ENCODE data around the gene MTA2. TPM values are rescaled to one million over a fixed set of nuclear protein-coding genes. Genes with fewer than 3 reads are reported as not detected.

Gene MTA2
- total RNA-seq, 1 donor from 2014 or later: 109 TPM

GRCh38 chr11:62645946-62646824 lies 44.5 kb upstream of the MTA2 start, which contains the start of gene GANAB:
TSS of gene GANAB (minus strand) at chr11:62646613. CDS start at chr11:62646599, 14 bp downstream.
- TF ChIP-seq CTCF (conservative IDR thresholded peaks at IDR 0.05; ENCODE audit: low read depth, low read length): no peak
- peak; percentile 64 for DNase-seq (ENCODE audit: low read depth)
- H3K4me3 ChIP-seq (ENCODE audit: low read depth, low read length): peak within 1 kb of the TSS; percentile 99

DNA sequence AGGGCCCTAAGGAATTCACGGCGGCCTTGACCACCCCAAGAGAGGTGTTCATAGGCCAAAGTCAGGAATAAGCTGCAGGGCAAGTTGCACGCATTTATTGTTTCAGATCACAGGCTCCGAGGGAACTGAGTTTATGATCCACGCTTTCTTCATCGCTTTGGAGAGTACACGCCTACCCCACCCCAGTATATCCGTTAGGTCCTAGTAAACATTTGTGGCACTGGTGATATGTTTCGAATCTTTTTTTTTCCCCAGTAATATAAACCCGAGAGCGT lies 43.9 kb upstream of the MTA2 start:
- TF ChIP-seq CTCF (conservative IDR thresholded peaks at IDR 0.05; ENCODE audit: low read depth, low read length): no peak
- DNase-seq (ENCODE audit: low read depth): no peak
- peak overlapping the region; percentile 99 for H3K4me3 ChIP-seq (ENCODE audit: low read depth, low read length)

- TF ChIP-seq CTCF (conservative IDR thresholded peaks at IDR 0.05; ENCODE audit: low read depth, low read length): no peak
- H3K4me3 ChIP-seq (ENCODE audit: low read depth, low read length): no peak overlapping the region
- DNase-seq (ENCODE audit: low read depth): no peak
These were observed 42.6 kb upstream of the MTA2 start for GRCh38 chr11:62644220-62644619.

GRCh38 chr11:62632492-62632891 lies 30.8 kb upstream of the MTA2 start:
- no peak for DNase-seq (ENCODE audit: low read depth)
- TF ChIP-seq CTCF (conservative IDR thresholded peaks at IDR 0.05; ENCODE audit: low read depth, low read length): no peak
- H3K4me3 ChIP-seq (ENCODE audit: low read depth, low read length): no peak overlapping the region

DNA sequence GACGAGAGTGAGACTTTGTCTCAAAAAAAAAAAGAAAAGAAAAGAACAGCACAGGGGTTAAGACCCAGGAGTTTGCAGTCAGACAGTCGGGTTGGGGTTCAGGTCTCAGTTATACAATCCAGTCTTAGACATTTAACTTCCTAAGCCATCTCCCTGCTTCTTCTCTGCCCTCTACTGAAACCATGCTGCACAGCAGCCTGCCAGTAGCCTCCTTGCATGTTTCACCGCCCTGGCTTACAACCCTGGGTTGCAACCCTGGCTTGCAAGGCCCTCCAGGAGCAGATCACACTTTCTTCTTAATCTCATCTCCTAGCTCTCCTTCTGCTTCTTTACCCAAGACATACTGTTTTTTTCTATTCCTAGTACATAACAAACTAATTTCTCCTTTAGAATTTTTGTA lies 26.0 kb upstream of the MTA2 start:
- peak; percentile 17 for TF ChIP-seq CTCF (conservative IDR thresholded peaks at IDR 0.05; ENCODE audit: low read depth, low read length)
- H3K4me3 ChIP-seq (ENCODE audit: low read depth, low read length): no peak overlapping the region
- no peak for DNase-seq (ENCODE audit: low read depth)

DNA sequence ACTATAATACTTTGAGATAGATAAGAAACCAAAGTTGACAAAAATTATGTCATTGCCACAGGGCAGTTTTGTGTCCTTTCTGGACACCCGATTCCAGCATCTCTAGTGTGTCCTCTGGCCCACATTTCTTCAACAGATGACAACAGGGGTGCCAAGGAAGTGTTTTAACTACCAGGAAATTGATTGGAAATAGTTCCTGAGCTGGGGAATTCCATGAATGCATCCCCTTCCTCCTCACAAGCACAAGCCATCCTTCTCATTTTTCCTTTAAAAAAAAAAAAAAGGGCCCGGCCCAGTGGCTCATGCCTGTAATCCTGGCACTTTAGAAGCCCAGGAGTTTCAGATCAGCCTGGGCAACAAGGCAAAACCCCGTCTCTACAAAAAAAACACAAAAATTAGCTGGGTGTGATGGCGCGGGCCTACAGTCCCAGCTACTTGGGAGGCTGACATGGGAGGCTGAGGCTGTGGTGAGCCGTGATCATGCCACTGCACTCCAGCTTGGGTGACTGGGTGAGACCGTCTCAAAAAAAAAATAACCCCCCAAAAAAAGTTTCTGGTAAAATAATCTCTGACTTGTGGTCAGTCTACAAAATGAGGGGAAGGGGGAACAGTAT lies 20.9 kb upstream of the MTA2 start:
- no peak for TF ChIP-seq CTCF (conservative IDR thresholded peaks at IDR 0.05; ENCODE audit: low read depth, low read length)
- DNase-seq (ENCODE audit: low read depth): no peak
- H3K4me3 ChIP-seq (ENCODE audit: low read depth, low read length): peak overlapping the region; percentile 20

Measured in epithelial cell of proximal tubule (primary cell).